Measurements from ENCODE around the gene NFKB1.
A peak's percentile ranks its signal among the peaks of the same experiment; 100 is the strongest.
"Not testable (repeated sequence)": the region's sequence is repeated elsewhere in the genome, so short reads cannot be mapped to it uniquely, and the experiment has no call there.

The NFKB1 gene

GRCh38 chr4:102608190-102608589 is 107.0 kb downstream of the NFKB1 start:
- in situ Hi-C loops (cut with HindIII; ENCODE audit: low sequenced_read_pairs): no loop called here
- no peak overlapping the region for H3K4me3 ChIP-seq (ENCODE audit: low read depth, low read length)
- no peak for DNase-seq (ENCODE audit: low read depth, low spot score)
- no peak for TF ChIP-seq CTCF (IDR thresholded peaks at IDR 0.05; ENCODE audit: low read depth, low read length)

DNA sequence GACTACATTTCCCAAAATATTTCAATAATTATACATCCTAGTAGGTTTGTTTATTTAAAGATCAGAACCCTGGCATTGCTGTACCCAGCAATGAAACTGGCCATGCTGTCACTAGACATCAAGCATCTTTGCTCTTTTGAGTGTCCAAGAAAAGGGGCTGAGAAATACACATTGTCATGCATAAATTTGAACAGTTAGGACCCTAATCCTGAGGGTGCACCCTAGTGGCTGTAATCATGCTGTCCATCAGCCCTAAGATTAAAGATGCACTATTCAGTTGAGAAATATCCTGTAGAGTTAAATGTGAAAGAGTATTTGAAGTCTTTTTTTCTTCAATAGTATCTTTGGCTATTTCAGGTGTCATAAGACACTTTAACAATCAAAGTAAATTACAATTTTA is 108.8 kb downstream of the NFKB1 start:
- H3K4me3 ChIP-seq (ENCODE audit: low read depth, low read length): no peak overlapping the region
- peak; percentile 46 for TF ChIP-seq CTCF (IDR thresholded peaks at IDR 0.05; ENCODE audit: low read depth, low read length)
- in situ Hi-C loops (cut with HindIII; ENCODE audit: low sequenced_read_pairs): no loop called here
- DNase-seq (ENCODE audit: low read depth, low spot score): no peak

DNA sequence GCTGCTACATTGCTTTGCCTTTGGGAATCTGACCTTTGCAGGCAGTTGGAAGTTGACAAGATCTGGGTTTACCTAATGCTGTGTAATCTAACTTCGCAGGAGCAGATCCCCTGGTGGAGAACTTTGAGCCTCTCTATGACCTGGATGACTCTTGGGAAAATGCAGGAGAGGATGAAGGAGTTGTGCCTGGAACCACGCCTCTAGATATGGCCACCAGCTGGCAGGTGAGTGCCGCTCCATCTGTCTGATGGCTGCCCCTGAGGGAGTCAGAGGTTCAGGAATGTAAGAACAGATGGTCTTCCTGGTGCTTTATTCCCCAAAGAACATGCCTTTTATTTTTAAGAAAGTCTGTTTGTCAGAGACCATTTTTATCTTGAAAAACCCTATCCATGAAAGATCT is 109.3 kb downstream of the NFKB1 start:
- in situ Hi-C loops (cut with HindIII; ENCODE audit: low sequenced_read_pairs): no loop called here
- H3K4me3 ChIP-seq (ENCODE audit: low read depth, low read length): no peak overlapping the region
- no peak for TF ChIP-seq CTCF (IDR thresholded peaks at IDR 0.05; ENCODE audit: low read depth, low read length)
- no peak for DNase-seq (ENCODE audit: low read depth, low spot score)

GRCh38 chr4:102612210-102612609 is 111.1 kb downstream of the NFKB1 start:
- in situ Hi-C loops (cut with HindIII; ENCODE audit: low sequenced_read_pairs): no loop called here
- no peak for DNase-seq (ENCODE audit: low read depth, low spot score)
- H3K4me3 ChIP-seq (ENCODE audit: low read depth, low read length): no peak overlapping the region
- TF ChIP-seq CTCF (IDR thresholded peaks at IDR 0.05; ENCODE audit: low read depth, low read length): no peak

GRCh38 chr4:102612824-102613366 is 111.7 kb downstream of the NFKB1 start:
- TF ChIP-seq CTCF (IDR thresholded peaks at IDR 0.05; ENCODE audit: low read depth, low read length): no peak
- in situ Hi-C loops (cut with HindIII; ENCODE audit: low sequenced_read_pairs): no loop called here
- H3K4me3 ChIP-seq (ENCODE audit: low read depth, low read length): no peak overlapping the region
- no peak for DNase-seq (ENCODE audit: low read depth, low spot score)

DNA sequence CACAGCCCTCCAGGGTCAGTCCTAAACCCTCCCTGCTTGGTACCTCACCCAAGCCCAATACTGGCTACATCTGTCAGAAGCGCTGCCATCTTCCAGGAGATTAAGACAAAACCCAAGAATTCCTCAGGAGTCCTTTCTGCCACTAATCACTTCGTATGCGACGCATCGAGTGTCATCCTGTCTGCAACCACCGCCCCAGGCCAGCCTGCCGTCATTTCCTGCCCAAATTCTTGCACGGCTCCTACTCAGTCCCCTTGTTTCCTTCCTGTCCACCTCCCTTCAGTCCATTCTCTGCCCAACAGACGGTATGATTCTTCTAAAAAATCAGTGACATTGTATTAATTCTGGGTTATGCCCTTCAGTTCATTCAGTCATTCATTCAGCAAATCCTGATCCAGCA is 113.6 kb downstream of the NFKB1 start:
- DNase-seq (ENCODE audit: low read depth, low spot score): no peak
- in situ Hi-C loops (cut with HindIII; ENCODE audit: low sequenced_read_pairs): no loop called here
- no peak overlapping the region for H3K4me3 ChIP-seq (ENCODE audit: low read depth, low read length)
- no peak for TF ChIP-seq CTCF (IDR thresholded peaks at IDR 0.05; ENCODE audit: low read depth, low read length)

GRCh38 chr4:102616636-102617035 is 115.5 kb downstream of the NFKB1 start:
- in situ Hi-C loops (cut with HindIII; ENCODE audit: low sequenced_read_pairs): no loop called here
- DNase-seq (ENCODE audit: low read depth, low spot score): no peak
- TF ChIP-seq CTCF (IDR thresholded peaks at IDR 0.05; ENCODE audit: low read depth, low read length): no peak
- no peak overlapping the region for H3K4me3 ChIP-seq (ENCODE audit: low read depth, low read length)

DNA sequence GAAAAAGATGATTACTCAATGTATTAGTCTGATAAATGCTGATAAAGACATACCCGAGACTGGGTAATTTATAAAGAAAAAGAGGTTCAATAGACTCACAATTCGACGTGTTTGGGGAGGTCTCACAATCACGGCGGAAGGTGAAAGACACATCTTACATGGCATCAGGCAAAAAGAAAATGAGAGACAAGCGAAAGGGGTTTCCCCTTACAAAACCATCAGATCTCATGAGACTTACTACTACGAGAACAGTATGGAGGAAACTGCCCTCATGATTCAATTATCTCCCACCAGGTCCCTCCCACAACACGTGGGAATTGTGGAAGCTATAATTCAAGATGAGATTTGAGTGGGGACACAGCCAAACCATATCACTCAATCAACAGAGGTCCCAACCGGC is 117.9 kb downstream of the NFKB1 start:
- in situ Hi-C loops (cut with HindIII; ENCODE audit: low sequenced_read_pairs); DNase-seq (ENCODE audit: low read depth, low spot score); H3K4me3 ChIP-seq (ENCODE audit: low read depth, low read length): not testable (repeated sequence)

DNA sequence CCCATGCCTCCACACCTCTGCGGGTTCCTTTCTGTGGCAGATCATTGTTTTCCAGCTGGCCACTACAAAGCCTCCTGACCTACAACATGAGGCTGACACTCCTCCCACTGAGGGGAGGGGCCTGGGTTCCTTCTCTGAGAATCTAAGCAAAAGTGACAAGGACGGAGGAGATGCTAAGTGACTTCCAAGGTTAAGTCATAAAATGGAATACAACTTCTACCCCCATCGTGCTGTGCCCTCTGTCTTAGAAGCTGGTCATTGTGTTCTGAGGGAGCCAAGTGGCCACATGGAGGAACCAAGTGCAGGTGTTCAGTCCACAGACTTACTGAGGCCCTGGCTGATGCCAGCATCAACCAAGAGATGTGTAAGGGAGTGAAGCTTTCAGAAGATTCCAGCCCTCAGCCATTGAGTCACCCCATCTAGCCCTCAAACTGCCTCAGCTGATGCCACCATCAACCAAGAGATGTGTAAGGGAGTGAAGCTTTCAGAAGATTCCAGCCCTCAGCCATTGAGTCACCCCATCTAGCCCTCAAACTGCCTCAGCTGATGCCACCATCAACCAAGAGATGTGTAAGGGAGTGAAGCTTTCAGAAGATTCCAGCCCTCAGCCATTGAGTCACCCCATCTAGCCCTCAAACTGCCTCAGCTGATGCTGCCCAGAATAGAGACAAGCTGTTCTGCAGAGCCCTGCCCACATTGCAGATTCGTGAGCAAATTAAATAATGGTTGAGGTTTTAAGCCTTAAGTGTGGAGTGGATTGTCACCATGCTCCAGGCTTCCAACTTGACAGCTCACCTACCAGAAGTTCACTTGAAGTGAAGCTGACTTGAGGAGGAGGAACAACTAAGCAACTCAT is 118.8 kb downstream of the NFKB1 start:
- in situ Hi-C loops (cut with HindIII; ENCODE audit: low sequenced_read_pairs); H3K4me3 ChIP-seq (ENCODE audit: low read depth, low read length): not testable (repeated sequence)

More for the DNA sequence above, 118.8 kb downstream of the NFKB1 start:
- not testable (repeated sequence) for DNase-seq (ENCODE audit: low read depth, low spot score)
